ENCODE data around the gene STMN3. TPM values are rescaled to one million over a fixed set of nuclear protein-coding genes. Genes with fewer than 3 reads are reported as not detected.

STMN3 gene
- total RNA-seq, 1 donor from 2014 or later, result 14.7 TPM

DNA sequence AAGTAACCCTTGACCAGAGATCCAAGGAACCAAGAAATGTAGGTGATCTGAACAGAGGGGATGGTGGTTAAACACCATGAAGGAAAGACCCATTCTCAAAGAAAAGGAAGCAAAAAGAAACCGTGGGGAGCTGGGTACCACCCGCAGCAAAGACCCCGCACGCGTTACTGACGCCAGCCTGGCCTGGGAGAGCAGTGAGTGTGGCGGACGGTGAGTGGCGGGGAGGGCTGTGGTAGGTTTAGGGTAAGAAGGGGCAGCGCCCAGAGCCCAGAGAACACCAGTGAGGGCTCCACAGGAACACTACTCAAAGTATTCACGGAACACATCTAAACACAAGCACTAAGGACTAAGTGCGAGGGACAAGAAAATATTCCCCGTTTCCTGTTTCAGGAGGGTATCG, 30.5 kb downstream of the STMN3 start:
- no peak for TF ChIP-seq POLR2A (IDR thresholded peaks at IDR 0.05)
- TF ChIP-seq, protein P1, sequence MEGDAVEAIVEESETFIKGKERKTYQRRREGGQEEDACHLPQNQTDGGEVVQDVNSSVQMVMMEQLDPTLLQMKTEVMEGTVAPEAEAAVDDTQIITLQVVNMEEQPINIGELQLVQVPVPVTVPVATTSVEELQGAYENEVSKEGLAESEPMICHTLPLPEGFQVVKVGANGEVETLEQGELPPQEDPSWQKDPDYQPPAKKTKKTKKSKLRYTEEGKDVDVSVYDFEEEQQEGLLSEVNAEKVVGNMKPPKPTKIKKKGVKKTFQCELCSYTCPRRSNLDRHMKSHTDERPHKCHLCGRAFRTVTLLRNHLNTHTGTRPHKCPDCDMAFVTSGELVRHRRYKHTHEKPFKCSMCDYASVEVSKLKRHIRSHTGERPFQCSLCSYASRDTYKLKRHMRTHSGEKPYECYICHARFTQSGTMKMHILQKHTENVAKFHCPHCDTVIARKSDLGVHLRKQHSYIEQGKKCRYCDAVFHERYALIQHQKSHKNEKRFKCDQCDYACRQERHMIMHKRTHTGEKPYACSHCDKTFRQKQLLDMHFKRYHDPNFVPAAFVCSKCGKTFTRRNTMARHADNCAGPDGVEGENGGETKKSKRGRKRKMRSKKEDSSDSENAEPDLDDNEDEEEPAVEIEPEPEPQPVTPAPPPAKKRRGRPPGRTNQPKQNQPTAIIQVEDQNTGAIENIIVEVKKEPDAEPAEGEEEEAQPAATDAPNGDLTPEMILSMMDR (IDR thresholded peaks at IDR 0.05), result no peak
- no peak for TF ChIP-seq POLR2AphosphoS5 (IDR thresholded peaks at IDR 0.05; ENCODE audit: insufficient read depth in 1 of 2, low read depth in 1 of 2)
- intact Hi-C loops (cut with DNase I), result no loop called here
- no peaks in the 10 kb centered on the region for H3K9me3 ChIP-seq

DNA sequence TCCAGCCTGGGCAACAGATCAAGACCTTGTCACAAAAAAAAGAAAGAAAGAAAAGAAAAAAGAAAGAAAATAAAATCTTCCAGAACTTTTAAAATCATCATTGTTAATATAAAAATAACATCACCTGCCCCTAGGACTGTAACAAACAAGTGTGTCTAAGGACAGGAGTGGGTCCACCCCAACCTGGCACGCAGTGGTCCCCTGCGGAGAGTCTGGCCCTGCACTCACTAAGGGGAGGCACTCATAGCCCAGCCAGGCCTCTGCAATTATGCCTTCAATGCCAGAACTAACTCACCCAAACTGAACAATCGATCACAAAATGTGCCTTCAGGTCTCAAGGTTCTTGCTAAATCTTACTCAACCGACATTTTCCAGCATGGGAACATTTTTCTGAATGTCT, 31.1 kb downstream of the STMN3 start:
- peaks cover 18% of the 10 kb centered on the region for H3K4me1 ChIP-seq
- no peak for DNase-seq (ENCODE audit: extremely low spot score in 2 of 2)
- no peak overlapping the region for H3K27ac ChIP-seq
- H3K36me3 ChIP-seq, result peaks cover 0 to 19% of the 10 kb centered on the region in 2 donors
- H3K27me3 ChIP-seq, result no peaks in the 10 kb centered on the region
- no peaks in the 10 kb centered on the region for H3K9me3 ChIP-seq
- intact Hi-C loops (cut with DNase I), result no loop called here
- TF ChIP-seq POLR2AphosphoS5 (IDR thresholded peaks at IDR 0.05; ENCODE audit: insufficient read depth in 1 of 2, low read depth in 1 of 2), result no peak
- TF ChIP-seq, protein P1 (IDR thresholded peaks at IDR 0.05), result no peak
- no peak for TF ChIP-seq POLR2A (IDR thresholded peaks at IDR 0.05)
- no peak overlapping the region for H3K4me3 ChIP-seq

More for the DNA sequence above, 30.5 kb downstream of the STMN3 start:
- Histone ChIP-seq H3K4me3 (no peak overlapping the region), H3K4me1 (peaks cover 22% of the 10 kb centered on the region), H3K27me3 (no peaks in the 10 kb centered on the region), H3K27ac (no peak overlapping the region), H3K36me3 (peaks cover 0 to 15% of the 10 kb centered on the region in 2 donors)
- DNase-seq (ENCODE audit: extremely low spot score in 2 of 2), result no peak

DNA sequence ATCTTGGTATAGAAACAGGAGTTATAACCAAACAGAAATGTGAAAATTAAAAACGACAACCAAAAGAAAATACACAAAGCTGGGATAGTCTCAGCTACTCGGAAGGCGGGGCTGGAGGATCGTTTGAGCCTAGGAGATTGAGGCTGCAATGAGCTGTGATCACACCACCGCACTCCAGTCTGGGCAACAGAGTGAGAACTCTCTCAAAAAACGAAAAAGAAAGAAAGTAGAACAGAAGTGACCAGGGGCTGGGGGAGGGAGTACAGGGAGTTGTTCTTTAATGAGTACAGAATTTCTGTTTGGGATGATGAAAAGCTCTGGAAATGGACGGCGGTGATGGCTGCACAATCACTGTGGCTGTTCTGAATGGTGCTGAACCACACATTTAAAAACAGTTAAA, 32.2 kb downstream of the STMN3 start:
- Histone ChIP-seq H3K27me3 (no peaks in the 10 kb centered on the region), H3K27ac (no peak overlapping the region), H3K36me3 (peaks cover 0 to 30% of the 10 kb centered on the region in 2 donors), H3K4me1 (peaks cover 16% of the 10 kb centered on the region), H3K4me3 (no peak overlapping the region), H3K9me3 (no peaks in the 10 kb centered on the region)
- no peak for DNase-seq (ENCODE audit: extremely low spot score in 2 of 2)
- intact Hi-C loops (cut with DNase I), result no loop called here
- TF ChIP-seq POLR2A (IDR thresholded peaks at IDR 0.05) (no peak), POLR2AphosphoS5 (IDR thresholded peaks at IDR 0.05; ENCODE audit: insufficient read depth in 1 of 2, low read depth in 1 of 2) (no peak)
- TF ChIP-seq, protein P1 (IDR thresholded peaks at IDR 0.05), result no peak

DNA sequence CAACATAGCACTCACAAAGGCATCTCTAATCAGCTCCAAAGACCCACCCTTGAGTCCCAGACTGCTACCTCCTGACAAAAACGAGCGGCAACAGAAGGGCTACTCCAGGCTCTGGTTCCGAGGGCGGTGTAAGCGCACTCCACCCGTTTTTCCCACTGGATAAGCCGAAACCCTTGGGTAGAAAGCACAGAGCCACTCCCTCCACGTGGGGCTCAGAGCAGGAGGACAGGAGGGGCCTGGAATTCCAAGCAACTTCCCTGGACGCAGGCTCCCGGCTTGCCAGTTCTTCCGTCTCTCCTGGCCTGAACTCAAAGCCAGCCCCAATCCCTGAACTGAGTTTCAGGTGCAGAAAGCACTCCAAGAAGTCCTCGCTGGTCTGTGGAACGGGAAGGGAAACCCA, 33.7 kb downstream of the STMN3 start:
- Histone ChIP-seq H3K36me3 (peaks cover 0 to 39% of the 10 kb centered on the region in 2 donors), H3K4me3 (no peak overlapping the region), H3K27me3 (no peaks in the 10 kb centered on the region), H3K4me1 (peaks cover 2% of the 10 kb centered on the region), H3K9me3 (no peaks in the 10 kb centered on the region), H3K27ac (no peak overlapping the region)
- intact Hi-C loops (cut with DNase I), result no loop called here
- no peak for DNase-seq (ENCODE audit: extremely low spot score in 2 of 2)
- TF ChIP-seq POLR2A (IDR thresholded peaks at IDR 0.05), result no peak
- no peak for TF ChIP-seq POLR2AphosphoS5 (IDR thresholded peaks at IDR 0.05; ENCODE audit: insufficient read depth in 1 of 2, low read depth in 1 of 2)
- TF ChIP-seq, protein P1 (IDR thresholded peaks at IDR 0.05), result no peak

DNA sequence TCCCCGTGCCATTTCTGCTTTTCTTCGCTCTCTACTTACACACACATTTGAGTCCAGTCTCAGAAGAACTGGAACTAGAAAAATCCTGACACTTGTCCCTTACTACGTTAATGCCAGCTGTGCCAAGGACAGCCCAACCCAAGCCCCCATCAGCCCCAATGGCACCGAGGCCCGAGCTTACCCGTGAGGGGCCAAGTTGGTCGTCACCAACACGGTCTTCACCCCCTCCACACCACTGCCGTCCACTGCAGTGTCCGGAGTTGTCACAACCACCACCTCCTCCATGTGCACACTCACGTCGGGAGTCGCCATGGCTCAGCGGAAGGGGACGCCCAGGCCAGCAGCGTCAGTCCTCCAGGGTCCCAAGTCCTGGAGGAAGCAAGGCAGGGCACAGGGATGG, 34.1 kb downstream of the STMN3 start:
- TF ChIP-seq POLR2A (IDR thresholded peaks at IDR 0.05) (no peak), POLR2AphosphoS5 (IDR thresholded peaks at IDR 0.05; ENCODE audit: insufficient read depth in 1 of 2, low read depth in 1 of 2) (no peak)
- TF ChIP-seq, protein P1 (IDR thresholded peaks at IDR 0.05), result no peak
- Histone ChIP-seq H3K4me3 (no peak overlapping the region), H3K9me3 (no peaks in the 10 kb centered on the region), H3K36me3 (peaks cover 0 to 39% of the 10 kb centered on the region in 2 donors), H3K4me1 (no peaks in the 10 kb centered on the region), H3K27ac (no peak overlapping the region), H3K27me3 (no peaks in the 10 kb centered on the region)
- intact Hi-C loops (cut with DNase I), result no loop called here
- DNase-seq (ENCODE audit: extremely low spot score in 2 of 2), result no peak

Measured in vagina (tissue), 2 donors.